ENCODE results near the gene SCN3A. TPM values are rescaled to one million over a fixed set of nuclear protein-coding genes. Genes with fewer than 3 reads are reported as not detected.

SCN3A gene
- total and polyA plus RNA-seq, 4 donors, result 0.06 to 2.3 (median 0.43) TPM

DNA sequence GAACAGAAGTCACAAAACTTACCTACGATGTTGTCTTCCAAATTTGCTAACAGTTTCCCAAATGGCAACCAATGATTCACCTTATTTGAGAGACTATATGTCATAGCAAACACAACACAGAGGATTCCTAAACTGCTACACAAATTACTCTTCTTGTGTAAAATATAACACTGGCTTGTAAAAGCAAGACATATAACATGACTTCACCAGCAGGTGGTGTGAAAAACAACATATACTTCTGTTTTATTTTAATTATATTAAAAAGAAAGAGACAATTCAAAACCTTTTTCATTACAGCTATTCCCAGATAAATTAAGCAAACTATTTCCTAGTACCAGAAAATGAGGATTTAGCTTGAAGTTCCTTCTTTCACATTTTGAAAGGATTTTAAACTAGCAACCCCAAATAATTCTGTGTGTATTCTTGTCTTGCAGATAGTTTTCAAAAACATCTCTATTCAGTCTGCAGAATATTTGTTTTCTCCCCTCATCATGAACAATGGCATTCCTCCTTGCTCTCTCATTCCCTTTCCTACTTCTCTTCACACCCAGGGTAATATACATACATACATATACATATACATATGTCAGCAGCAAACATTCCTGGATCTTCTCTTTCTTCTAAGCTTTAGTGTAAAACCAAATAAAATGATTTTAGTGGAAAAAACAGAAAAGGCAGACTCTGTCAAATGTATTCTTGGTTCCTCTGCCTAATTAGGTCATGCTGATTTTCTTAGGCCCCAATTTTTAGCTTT is 62.1 kb downstream of the SCN3A start:
- 80 to 94% methylated on average over 1 of the region's 1 CpG for whole genome bisulfite sequencing, 2 donors
- ATAC-seq (ENCODE audit: insufficient read depth, low FRiP score), result no peak
- Histone ChIP-seq H3K4me3 (no peak overlapping the region), H3K36me3 (ENCODE audit: control insufficient read depth in 4 of 4, insufficient read depth in 4 of 4, low read length in 4 of 4) (no peaks in the 10 kb centered on the region), H3K9ac (ENCODE audit: insufficient read depth in 1 of 2, low read length in 2 of 2) (no peak overlapping the region), H3K27me3 (ENCODE audit: control insufficient read depth in 3 of 3, insufficient read depth in 3 of 3, low read length in 2 of 3) (no peaks in the 10 kb centered on the region), H3K9me3 (ENCODE audit: control insufficient read depth in 4 of 4, insufficient read depth in 3 of 4, low read length in 3 of 4) (peaks cover 0 to 2% (median 0%) of the 10 kb centered on the region in 4 donors), H3K4me1 (ENCODE audit: control insufficient read depth in 5 of 5, insufficient read depth in 5 of 5, low read length in 5 of 5) (no peaks in the 10 kb centered on the region), H3K27ac (ENCODE audit: low read depth in 1 of 2, low read length in 1 of 2) (no peak overlapping the region)
- DNase-seq, result no peak
- TF ChIP-seq, protein P1, sequence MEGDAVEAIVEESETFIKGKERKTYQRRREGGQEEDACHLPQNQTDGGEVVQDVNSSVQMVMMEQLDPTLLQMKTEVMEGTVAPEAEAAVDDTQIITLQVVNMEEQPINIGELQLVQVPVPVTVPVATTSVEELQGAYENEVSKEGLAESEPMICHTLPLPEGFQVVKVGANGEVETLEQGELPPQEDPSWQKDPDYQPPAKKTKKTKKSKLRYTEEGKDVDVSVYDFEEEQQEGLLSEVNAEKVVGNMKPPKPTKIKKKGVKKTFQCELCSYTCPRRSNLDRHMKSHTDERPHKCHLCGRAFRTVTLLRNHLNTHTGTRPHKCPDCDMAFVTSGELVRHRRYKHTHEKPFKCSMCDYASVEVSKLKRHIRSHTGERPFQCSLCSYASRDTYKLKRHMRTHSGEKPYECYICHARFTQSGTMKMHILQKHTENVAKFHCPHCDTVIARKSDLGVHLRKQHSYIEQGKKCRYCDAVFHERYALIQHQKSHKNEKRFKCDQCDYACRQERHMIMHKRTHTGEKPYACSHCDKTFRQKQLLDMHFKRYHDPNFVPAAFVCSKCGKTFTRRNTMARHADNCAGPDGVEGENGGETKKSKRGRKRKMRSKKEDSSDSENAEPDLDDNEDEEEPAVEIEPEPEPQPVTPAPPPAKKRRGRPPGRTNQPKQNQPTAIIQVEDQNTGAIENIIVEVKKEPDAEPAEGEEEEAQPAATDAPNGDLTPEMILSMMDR (IDR thresholded peaks at IDR 0.05; ENCODE audit: control extremely low read depth, extremely low read depth), result no peak

DNA sequence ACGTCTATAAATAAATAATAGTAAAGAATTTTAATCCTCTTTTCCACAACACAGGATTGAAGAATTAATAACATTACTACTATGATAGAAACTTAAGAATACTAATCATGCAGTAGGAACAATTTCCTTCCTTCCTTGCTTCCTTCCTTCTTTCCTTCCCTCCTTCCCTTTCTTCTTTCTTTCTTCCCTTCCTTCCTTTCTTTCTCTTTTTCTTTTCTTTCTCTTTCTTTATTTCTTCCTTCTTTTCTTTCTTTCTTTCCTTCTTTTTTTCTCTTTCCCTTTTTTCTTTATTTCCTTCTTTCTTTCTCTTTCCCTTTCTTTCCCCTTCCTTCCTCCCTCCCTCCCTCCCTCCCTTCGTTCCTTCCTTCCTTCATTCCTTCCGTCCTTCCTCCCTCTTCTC is 77.6 kb downstream of the SCN3A start:
- TF ChIP-seq, protein P1 (IDR thresholded peaks at IDR 0.05; ENCODE audit: control extremely low read depth, extremely low read depth), result no peak
- no peaks in the 10 kb centered on the region for H3K4me1 ChIP-seq (ENCODE audit: control insufficient read depth in 5 of 5, insufficient read depth in 5 of 5, low read length in 5 of 5)
- no peaks in the 10 kb centered on the region for H3K36me3 ChIP-seq (ENCODE audit: control insufficient read depth in 4 of 4, insufficient read depth in 4 of 4, low read length in 4 of 4)
- no peak overlapping the region for H3K27ac ChIP-seq (ENCODE audit: low read depth in 1 of 2, low read length in 1 of 2)
- H3K4me3 ChIP-seq, result no peak overlapping the region
- H3K9me3 ChIP-seq (ENCODE audit: control insufficient read depth in 4 of 4, insufficient read depth in 3 of 4, low read length in 3 of 4), result no peaks in the 10 kb centered on the region
- WGBS, 2 donors, result 78 to 83% methylated on average over 3 of the region's 3 CpGs
- no peak for DNase-seq
- no peak for ATAC-seq (ENCODE audit: insufficient read depth, low FRiP score)
- no peak overlapping the region for H3K9ac ChIP-seq (ENCODE audit: insufficient read depth in 1 of 2, low read length in 2 of 2)
- H3K27me3 ChIP-seq (ENCODE audit: control insufficient read depth in 3 of 3, insufficient read depth in 3 of 3, low read length in 2 of 3), result no peaks in the 10 kb centered on the region

DNA sequence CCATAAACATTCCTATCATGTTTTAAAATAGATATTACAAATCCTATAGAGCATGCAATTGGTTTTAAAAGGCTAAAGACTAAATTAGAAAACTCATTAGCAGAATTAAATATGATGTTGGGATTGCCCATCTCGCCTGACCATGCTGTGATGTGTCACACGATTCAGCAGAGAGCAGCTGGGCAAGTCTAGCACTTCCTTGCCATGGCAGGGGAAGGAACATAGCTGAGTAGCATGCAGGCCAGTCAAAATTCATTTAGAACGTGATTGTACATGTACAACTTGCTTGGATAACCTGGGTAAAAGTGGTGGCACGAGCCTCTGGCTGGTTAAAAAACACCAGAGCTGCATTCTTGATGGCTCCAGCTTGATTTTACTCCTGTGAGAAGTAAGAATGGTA is 81.3 kb downstream of the SCN3A start:
- Histone ChIP-seq H3K9ac (ENCODE audit: insufficient read depth in 1 of 2, low read length in 2 of 2) (no peak overlapping the region), H3K4me3 (no peak overlapping the region), H3K27me3 (ENCODE audit: control insufficient read depth in 3 of 3, insufficient read depth in 3 of 3, low read length in 2 of 3) (no peaks in the 10 kb centered on the region), H3K9me3 (ENCODE audit: control insufficient read depth in 4 of 4, insufficient read depth in 3 of 4, low read length in 3 of 4) (no peaks in the 10 kb centered on the region), H3K27ac (ENCODE audit: low read depth in 1 of 2, low read length in 1 of 2) (no peak overlapping the region), H3K36me3 (ENCODE audit: control insufficient read depth in 4 of 4, insufficient read depth in 4 of 4, low read length in 4 of 4) (no peaks in the 10 kb centered on the region), H3K4me1 (ENCODE audit: control insufficient read depth in 5 of 5, insufficient read depth in 5 of 5, low read length in 5 of 5) (no peaks in the 10 kb centered on the region)
- TF ChIP-seq, protein P1 (IDR thresholded peaks at IDR 0.05; ENCODE audit: control extremely low read depth, extremely low read depth), result no peak
- ATAC-seq (ENCODE audit: insufficient read depth, low FRiP score) (no peak), DNase-seq (no peak)
- 58 to 76% methylated on average over 4 of the region's 4 CpGs for WGBS, 2 donors

Data from lung (tissue), 12 donors.